Left renal cortex interstitium (tissue), 4 donors: ENCODE measurements around the gene CAT. TPM values are rescaled to one million over a fixed set of nuclear protein-coding genes. Genes with fewer than 3 reads are reported as not detected.

Experiments used
- DNase-seq, 4 donors: peaks; one replicate each; pipeline ENCODE4 v3.0.0-alpha.2; 2013; ENCODE audit warnings: low read depth in 4 of 4, low spot score in 2 of 4, missing footprints in 1 of 4
- polyA plus RNA-seq, 4 donors: library from polyadenylated mRNA; unstranded; fragments of 120-200 nt; gene quantifications; one replicate each; pipeline ENCODE4 v1.2.1, GENCODE V29; 2013; ENCODE audit not compliant: insufficient read length in 4 of 4

The CAT gene
- polyA plus RNA-seq, 4 donors: 155 to 187 (median 164) TPM

DNA sequence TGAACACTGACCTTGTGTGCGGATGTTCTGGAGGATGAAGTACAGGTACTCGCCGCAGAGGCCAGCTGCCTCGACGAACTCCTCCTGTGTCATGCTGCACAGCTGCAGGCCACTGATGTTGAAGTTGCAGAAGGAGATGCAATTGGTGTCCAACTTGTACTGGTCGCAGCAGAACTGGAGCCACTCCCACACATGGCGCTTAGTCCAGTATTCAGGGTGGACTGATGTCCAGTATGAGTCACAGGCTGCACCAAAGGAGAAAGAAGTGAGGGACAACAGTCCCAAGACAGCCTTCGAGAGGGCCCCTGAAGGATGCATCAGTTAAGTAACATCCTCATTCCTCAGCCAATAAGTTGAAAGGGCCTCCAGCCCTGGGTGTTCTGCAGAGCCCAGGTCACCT is 54.7 kb downstream of the CAT start:
- DNase-seq: no peak

DNA sequence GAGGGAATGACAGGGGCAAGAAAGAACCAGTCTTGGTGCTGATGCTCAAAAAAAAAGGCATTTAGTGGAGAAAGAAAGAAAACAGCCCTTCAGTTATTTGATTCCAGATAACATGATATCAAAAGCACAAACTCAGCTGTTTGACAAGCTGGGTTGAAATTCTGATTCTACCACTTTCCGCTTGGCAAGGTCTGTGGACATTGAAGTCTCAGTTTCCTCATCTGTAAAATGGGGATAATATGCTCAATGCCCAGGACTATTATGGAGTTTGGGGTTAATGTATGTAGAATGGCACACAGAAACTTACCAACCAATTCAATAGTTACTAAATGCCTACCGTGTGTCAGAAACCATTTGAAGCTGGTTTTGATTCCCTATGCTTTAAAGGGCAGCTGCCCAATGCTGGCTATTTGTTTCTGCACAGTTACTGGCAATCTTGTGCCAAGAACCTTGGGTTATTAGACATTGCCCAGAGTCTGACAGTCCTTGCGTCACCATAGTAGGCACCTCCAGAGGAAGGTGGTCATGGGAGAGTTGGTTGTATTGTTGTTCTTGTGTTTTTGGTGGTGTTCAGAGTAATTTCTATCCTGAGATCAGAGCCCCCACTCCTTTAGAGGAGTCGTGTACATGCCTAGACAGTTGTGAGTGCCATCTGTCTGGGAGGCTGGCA is 55.3 kb downstream of the CAT start:
- DNase-seq: no peak

DNA sequence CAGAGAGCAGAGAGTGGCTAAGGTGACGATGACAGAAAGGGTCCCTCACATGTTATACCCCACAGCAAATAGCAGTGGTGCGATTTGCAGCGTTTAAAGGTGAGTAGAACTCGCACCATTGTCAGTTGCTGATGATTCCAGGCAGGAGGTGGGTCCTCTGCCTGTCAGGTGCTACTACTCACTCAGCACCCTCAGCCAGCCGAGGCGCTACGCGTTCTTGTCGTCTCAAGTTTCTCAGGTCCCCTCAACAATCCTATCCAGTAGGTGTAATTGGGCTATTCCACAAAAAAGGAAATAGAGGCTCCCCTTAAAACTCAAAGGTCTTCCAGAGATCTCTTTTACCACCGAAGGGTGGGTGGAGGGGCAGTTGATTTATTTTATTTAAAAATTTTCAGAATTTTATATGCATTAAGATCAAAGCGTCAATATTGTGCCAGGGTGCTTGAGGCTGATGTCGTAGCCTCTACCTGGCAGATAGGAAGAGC is 56.5 kb downstream of the CAT start:
- DNase-seq: no peak

DNA sequence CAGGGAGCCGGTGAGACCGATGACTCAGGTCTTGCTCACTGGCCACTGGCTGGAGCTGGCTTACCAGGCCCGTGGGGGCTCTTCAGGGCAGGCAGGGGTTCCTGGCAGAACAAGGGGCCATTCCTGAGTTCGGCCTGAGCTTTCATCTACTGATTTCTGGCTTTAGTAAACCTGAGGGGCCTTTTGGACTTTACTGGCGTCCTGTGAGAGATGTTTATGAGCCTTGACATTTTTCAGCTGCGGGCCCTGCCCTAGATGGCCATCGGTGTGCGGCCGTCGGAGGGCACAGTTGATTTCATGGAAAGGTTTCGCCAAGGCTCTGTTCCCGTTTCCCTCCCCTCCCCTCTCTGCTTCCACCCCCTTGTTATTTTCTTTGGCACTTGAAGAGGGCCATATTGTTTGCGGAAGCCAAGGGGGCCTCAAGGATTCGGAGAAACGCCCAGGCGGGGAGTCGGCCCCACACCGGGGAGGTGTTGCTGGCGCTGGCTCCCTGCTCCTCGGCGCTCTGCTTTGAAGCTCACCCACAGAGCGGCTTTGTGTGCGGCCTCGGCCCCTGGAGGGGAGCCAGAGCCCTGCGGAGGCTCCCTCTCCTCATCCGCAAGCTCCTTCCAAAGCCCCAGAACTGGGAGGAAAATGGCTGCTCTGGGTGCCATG is 57.1 kb downstream of the CAT start:
- no peak for DNase-seq

DNA sequence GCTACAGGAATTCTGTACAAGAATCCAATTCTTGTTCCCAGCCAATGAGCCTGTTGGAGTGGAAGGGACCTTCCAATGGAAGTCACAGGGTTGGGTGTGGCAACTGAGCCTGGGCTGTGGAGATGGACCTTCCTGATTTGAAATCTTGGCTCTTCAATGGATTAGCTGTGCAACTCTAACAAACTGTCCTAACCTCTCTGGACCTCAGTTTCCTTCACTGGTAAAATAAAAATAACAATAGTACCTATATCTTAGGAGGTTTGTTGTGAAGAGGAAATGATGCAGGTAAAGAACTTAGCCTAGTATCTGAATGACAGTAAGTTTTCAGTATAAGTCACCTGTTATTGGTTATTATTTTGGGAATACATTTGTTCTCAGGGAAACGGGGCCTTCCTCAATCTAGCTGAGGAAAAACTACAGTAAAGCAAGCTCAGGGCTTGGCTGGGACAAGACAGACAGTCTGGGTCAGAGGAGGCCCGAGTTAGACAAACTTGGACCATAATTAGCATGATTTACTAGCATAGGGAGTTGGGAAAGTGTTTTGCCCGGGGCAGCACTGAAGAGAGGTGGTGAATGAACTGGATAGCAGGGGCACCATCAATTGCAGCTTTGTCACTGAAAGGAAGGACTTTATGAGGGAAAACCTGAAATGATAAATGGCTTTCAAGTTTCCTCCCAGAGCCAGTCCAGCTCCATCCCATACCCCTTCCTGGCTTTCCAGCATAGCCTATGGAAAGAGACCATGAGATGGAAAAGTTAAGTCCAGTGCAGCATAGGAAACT is 61.2 kb downstream of the CAT start:
- no peak for DNase-seq

DNA sequence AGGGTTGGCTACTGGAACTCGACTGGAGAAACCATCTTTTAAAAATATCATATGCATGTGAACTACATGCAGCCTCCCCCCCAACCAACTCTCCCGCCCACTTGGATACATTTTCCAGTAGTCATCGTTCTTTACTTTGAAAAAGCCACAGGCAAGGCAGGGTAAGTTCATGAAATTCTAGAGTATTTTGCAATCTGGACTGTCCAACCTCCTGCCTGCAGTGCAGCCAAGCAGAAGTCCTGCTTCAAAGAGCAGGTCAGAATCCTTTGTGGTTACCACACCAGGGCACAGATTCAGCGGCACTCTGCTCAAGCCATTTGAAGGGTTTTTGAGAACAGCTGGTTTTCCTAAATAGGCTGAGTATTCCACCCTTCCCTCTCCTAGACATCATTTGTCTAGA is 62.8 kb downstream of the CAT start:
- no peak for DNase-seq

DNA sequence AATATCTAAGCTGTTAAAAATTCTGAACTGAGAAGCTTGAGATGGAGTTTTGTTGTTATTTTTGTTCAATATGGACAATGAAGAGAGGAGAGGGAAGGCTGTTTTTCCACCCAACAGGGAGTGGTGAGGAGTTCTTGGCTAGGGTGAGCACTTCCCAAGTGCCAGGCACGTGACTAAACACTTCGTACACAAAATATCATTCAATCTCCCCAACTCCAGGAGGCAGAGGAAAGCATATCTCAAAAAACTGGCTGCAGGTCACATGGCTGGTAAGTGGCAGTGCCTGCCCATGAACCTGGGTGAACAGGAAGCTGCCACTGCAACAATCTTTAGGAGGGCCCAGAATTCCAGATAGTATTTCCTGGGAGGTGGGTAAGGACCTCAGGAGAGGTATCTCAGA is 63.2 kb downstream of the CAT start:
- DNase-seq: no peak

DNA sequence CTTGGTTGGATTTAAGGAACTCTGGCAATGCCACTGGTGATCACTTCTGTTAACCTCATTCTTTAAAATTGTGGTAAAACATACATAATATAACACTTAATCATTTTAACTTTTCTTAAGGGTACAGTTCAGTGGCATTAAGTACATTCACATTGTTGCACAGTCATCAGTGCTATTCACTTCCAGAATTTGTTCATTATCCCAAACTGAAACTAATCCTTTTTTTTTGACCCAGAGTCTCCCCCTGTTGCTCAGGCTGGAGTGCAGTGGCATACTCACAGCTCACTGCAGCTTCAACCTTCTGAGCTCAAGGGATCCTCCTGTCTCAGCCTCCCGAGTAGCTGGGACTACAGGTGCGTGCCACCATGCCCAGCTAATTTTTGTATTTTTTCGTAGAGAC is 64.2 kb downstream of the CAT start:
- DNase-seq: no peak

DNA sequence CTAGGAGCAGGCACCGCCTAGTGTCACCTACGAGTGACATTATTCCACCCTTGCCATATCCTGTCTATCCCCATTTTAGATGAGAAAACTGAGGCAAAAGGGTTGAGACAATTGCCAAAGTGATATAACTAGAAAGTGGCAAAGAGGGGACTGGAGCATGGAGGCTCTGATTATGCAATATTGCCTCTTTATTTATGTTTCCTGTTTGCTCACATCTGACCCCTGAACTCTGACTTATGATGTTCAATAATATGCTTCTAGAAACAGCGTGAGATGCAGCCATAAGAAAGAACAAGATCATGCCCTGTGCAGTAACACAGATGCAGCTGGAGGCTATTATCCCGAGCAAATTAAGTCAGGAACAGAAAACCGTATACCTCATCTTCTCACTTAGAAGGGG is 67.1 kb downstream of the CAT start:
- no peak for DNase-seq

DNA sequence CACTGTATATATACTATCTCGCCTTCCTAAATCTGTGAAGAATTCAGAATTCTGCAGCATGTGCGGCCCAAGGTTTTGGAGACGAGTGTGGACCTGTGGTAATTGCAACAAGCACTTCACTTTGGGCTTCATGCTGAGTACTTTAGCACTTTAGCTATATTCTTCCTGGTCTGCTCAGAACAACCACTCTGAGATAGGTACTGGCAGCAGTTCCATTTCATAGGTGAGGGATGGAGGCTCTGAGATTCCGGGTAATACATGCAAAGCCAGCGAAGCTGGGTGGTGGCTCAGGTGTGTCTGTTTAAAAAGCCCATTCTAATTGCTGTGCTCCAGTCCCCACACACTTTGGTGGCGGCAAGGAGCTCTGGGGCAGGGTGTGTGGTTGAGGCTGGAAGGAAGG is 68.4 kb downstream of the CAT start:
- DNase-seq: no peak

DNA sequence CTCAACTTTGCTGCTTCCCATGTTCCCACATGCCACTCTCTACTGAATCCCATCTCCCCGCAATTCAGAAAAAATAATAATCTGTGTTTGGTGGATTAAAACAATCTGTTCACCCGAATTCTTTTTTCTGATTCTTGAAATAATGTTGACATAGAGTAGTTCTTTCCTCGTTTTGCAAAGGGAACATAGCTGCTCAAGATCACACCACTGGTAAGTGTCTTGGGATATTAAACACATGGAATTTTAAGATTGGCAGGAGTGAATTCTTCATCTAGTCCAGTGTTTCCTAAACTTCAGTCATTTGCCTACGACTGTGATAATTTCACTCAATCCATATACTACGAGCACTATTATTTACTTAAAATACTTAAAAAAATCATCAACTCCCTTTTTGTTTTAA is 68.9 kb downstream of the CAT start:
- no peak for DNase-seq

DNA sequence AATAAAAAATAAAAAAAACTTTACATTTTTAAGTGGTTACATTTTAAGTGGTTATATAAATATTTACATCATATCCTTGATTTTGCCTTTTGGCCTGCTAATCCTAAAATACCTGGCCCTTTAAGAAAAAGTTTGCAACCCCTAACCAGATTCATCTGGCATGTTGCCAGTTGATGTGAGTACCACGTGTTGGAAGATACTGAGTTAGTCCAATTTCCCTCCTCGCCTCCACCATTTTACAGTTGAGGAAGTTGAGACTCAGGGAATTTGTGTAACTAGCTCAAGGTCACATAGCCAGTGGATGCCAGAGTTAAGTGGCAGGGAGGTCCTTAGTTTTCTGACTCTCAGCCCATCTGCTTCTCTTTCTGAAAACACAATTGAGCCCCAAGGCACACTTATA is 69.8 kb downstream of the CAT start:
- DNase-seq: no peak

DNA sequence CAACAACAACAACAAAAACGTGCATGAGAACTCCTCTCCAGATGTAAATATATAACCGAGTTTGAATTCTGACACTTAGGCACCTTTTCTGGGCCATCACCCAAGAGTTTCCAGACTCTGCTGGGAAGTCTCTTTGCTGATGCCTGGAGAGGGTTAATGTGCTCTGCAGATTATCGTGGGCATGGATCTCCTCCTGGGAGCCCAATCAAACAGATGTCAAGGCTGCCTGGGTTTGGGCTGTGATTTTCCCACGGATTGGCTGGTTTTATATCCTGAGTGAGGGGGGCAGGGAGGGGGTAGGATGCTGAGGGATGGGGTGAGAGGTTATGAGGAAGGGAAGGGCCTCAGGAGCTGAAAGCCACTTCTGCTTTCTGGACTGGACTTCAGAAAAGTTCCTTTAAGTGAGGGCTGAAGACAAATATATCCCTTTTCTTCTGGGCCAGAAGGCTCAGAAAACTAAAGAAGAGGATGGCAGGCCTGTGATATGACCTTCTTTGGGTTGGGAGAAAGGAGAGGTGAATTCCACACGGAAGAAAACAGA is 70.7 kb downstream of the CAT start:
- no peak for DNase-seq

DNA sequence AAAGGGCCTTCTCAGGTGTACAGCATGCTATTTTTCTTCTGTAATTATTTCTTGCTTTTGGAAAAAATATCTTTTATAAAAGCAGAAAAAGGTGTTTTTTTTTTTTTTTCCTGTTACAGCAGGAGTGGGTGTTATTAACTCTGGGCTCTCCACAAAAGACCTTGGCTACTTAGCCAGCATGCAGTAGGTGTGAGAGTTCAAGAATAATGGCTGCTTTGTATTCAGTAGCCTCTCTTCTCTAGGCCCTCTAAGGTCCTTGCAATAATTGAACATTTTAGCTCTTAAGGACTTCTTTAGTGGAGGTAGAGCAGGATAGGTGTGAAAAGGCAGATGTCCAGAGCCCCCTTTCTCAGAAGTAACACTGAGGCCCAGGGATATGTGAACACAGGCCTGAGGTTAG is 71.5 kb downstream of the CAT start:
- DNase-seq: no peak

DNA sequence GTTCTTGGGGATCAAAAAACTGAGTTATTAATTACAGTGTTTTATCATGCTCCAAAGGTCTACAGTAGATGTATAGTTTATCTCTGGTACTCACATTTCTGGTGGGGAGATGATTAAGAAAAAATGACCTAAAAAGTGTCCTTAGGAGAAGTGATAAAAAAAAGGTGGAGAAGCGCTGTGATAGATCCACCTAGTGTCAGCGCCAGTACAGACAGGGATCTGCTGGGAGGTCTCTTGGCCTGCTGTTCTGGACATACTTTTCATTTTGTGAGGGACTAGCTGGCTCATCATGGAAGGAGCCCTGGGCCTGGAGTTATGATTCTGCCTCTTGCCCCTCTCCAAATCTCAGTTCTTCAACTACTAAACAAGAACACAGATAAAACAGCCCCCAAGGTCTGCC is 71.9 kb downstream of the CAT start:
- no peak for DNase-seq

DNA sequence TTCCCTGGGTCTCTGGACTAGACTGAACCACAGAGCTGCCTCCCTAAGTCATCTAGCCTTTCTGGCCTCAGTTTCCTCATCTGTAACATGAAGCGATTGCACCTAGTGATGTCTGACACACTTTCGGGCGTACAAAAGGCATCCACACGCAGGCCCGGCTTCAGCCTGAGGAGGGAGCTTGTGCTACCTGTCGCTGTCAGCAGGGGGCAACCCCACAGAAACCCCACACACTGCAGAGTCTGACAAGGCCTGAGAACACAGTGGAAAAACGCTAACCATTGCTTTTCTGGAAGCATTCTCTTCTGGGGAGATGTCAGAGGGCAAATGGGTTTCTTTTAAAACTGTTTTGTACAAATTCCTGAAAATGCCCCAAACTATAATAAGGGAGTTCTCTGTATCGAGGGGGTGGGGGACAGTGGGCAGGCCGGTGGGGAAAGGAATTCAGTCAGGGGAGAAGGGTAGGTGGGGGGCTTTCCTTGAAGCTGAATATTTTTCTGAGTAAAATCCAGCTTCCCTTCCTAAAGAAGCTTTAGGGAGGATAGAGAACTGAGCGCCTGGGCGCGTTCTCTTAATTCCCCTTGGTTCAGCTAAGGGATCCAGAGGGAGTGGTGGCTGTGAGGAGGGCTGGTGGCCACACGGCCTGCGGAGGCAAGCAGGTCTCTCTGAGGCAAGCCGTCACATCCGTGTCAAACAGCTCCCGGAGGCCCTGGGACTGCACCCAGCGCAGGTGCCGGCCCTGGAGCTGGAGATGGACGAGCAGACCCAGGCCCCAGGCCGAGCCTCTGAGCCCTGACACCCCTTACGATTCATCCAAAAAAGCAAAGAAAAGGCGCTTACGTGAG is 74.3 kb downstream of the CAT start:
- no peak for DNase-seq

DNA sequence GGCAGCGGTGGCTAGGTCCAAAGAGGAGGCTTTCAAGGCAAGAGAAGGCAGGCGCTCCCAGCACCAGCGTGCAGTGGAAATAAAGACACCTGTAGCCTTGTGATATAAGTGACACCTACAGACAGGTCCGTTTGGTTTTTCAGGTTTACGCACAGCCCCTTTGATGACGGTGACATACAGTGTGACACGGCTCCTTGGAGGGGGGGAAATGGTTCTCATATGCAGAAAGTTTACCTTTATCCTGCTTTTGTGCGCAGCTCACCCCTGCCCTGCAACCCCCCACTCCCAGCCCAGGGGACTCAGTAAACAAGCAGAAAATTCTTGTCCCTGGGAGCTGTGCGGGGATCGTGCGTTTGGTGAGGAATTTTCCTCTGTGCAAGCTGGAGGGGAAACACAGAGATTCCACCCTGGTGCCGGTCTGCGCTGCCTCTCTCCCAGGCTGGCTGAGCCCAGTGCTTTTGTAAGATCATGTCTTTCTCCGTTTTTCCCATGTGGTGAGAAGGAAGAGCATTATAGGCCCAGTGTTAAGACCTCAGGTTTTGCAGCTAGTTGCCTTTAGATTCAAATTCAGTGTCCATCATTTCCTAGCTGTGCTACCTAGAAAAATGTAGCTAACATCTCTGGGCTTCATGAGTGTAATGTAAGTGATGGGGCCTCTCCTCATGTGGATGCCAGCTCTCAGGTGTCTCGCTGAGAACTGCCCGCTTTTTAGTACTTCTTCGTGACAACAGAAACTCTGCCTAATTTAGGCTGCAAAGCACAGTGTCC is 75.1 kb downstream of the CAT start, which contains the start of gene ELF5:
Gene ELF5 (minus strand): TSS at position 113 of the 768 bp plus-strand sequence. CDS start 8,045 bp downstream, outside the sequence.
- no peak for DNase-seq

DNA sequence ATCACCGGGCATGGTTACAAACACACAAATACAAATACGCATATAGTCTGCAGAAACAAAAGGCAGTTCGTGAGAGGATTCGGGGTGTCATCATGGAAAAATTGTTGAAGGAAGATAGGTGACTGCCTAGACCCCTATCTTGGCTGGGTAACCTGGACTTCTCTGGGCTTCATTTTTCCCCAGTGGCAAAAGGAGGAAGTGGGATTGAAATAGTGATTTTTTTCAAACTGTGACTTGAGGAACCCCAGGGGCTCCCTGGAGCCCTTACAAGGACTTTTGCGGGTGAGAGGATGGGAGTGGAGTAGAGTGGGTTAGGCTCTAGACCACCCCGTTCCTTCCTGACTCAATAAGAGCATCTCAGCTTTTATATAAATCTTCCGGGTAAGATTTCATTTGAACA is 75.9 kb downstream of the CAT start:
- DNase-seq: no peak

DNA sequence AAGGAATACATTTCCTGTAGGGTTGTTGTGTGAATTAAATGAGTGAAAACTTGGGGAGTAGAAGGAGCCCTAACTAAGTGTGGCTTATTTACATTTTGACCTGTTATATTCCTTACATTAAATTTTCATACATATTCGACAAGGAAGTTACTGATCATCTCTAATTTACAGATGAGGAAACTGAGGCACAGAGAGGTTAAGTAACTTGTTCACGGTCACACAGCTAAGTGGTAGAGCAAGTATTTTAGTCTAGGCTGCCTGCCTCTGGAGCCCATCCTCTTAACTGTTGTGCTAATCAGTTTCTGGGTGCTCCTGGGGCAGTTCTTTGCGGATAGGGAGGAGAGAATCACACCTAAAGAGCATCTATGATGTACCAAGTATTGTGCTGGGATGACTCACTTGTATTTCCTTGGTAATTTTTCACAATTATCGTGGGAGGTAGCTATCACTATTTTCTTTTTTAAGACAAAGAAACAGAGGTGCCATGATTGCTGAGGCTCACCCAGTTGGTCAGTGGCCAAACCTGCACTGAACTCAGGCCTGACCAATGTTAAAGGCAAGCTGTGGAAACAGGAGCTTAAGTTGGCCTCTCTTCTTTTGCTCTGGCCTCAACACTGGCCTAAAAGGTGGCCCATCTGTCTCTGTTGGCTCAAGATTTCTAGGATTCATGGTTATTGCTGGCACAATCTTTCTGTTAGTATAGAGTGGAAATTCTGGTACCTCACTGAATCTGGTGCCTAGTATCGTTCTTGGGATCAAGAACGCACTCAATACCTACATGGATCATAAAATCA is 77.7 kb downstream of the CAT start:
- DNase-seq: no peak
